Measurements from ENCODE around the gene RPL15.

Gene RPL15

GRCh38 chr3:23937296-23937695, 20.4 kb downstream of the RPL15 start:
- H3K4me3 ChIP-seq (IDR thresholded peaks at IDR 0.05; ENCODE audit: insufficient read depth, low read depth, low read length) = no peak overlapping the region
- H3K9ac ChIP-seq = no peak overlapping the region
- no peaks in the 10 kb centered on the region for H3K4me1 ChIP-seq (ENCODE audit: low read depth, poor library complexity, severe bottlenecking)
- no peaks in the 10 kb centered on the region for H3K79me2 ChIP-seq (ENCODE audit: insufficient read depth, low read depth)
- H4K20me1 ChIP-seq (ENCODE audit: insufficient read depth) = no peaks in the 10 kb centered on the region
- no peak overlapping the region for H2AFZ ChIP-seq (ENCODE audit: low read depth)
- no peaks in the 10 kb centered on the region for H3K27me3 ChIP-seq (ENCODE audit: insufficient read depth, low read depth)
- H3K4me2 ChIP-seq = no peak overlapping the region
- H3K27ac ChIP-seq = no peak overlapping the region
- TF ChIP-seq CTCF (conservative IDR thresholded peaks at IDR 0.05; ENCODE audit: low read depth, low read length) = no peak
- H3K36me3 ChIP-seq (ENCODE audit: insufficient read depth) = no peaks in the 10 kb centered on the region

- H3K4me2 ChIP-seq = no peak overlapping the region
- H2AFZ ChIP-seq (ENCODE audit: low read depth) = no peak overlapping the region
- H3K79me2 ChIP-seq (ENCODE audit: insufficient read depth, low read depth) = no peaks in the 10 kb centered on the region
- H3K27ac ChIP-seq = no peak overlapping the region
- no peaks in the 10 kb centered on the region for H3K27me3 ChIP-seq (ENCODE audit: insufficient read depth, low read depth)
- no peaks in the 10 kb centered on the region for H3K4me1 ChIP-seq (ENCODE audit: low read depth, poor library complexity, severe bottlenecking)
- no peak overlapping the region for H3K9ac ChIP-seq
- H3K36me3 ChIP-seq (ENCODE audit: insufficient read depth) = no peaks in the 10 kb centered on the region
- TF ChIP-seq CTCF (conservative IDR thresholded peaks at IDR 0.05; ENCODE audit: low read depth, low read length) = no peak
- H3K4me3 ChIP-seq (IDR thresholded peaks at IDR 0.05; ENCODE audit: insufficient read depth, low read depth, low read length) = no peak overlapping the region
- H4K20me1 ChIP-seq (ENCODE audit: insufficient read depth) = no peaks in the 10 kb centered on the region
These were observed 21.8 kb downstream of the RPL15 start for GRCh38 chr3:23938688-23939087.

GRCh38 chr3:23940775-23941174, 23.8 kb downstream of the RPL15 start:
- Histone ChIP-seq H4K20me1 (ENCODE audit: insufficient read depth) (no peaks in the 10 kb centered on the region), H3K4me2 (no peak overlapping the region)
- no peak for TF ChIP-seq CTCF (conservative IDR thresholded peaks at IDR 0.05; ENCODE audit: low read depth, low read length)

GRCh38 chr3:23941440-23941839, 24.5 kb downstream of the RPL15 start:
- no peak overlapping the region for H3K4me3 ChIP-seq (IDR thresholded peaks at IDR 0.05; ENCODE audit: insufficient read depth, low read depth, low read length)
- peaks cover 8% of the 10 kb centered on the region for H3K4me1 ChIP-seq (ENCODE audit: low read depth, poor library complexity, severe bottlenecking)
- no peak for TF ChIP-seq CTCF (conservative IDR thresholded peaks at IDR 0.05; ENCODE audit: low read depth, low read length)

More at GRCh38 chr3:23940775-23941174, 23.8 kb downstream of the RPL15 start:
- Histone ChIP-seq H3K9ac (no peak overlapping the region), H3K27ac (no peak overlapping the region), H3K4me1 (ENCODE audit: low read depth, poor library complexity, severe bottlenecking) (peaks cover 7% of the 10 kb centered on the region), H2AFZ (ENCODE audit: low read depth) (no peak overlapping the region), H3K36me3 (ENCODE audit: insufficient read depth) (no peaks in the 10 kb centered on the region), H3K4me3 (IDR thresholded peaks at IDR 0.05; ENCODE audit: insufficient read depth, low read depth, low read length) (no peak overlapping the region), H3K79me2 (ENCODE audit: insufficient read depth, low read depth) (no peaks in the 10 kb centered on the region), H3K27me3 (ENCODE audit: insufficient read depth, low read depth) (no peaks in the 10 kb centered on the region)

More at GRCh38 chr3:23941440-23941839, 24.5 kb downstream of the RPL15 start:
- Histone ChIP-seq H3K27ac (no peak overlapping the region), H3K27me3 (ENCODE audit: insufficient read depth, low read depth) (no peaks in the 10 kb centered on the region), H3K79me2 (ENCODE audit: insufficient read depth, low read depth) (no peaks in the 10 kb centered on the region), H4K20me1 (ENCODE audit: insufficient read depth) (no peaks in the 10 kb centered on the region), H3K9ac (no peak overlapping the region), H3K36me3 (ENCODE audit: insufficient read depth) (no peaks in the 10 kb centered on the region), H3K4me2 (no peak overlapping the region), H2AFZ (ENCODE audit: low read depth) (no peak overlapping the region)
